Endodermal cell (in vitro differentiated cells): ENCODE measurements around the gene RRP1. TPM values are rescaled to one million over a fixed set of nuclear protein-coding genes. Genes with fewer than 3 reads are reported as not detected.

Experiments
- DNase-seq: peaks from one replicate; pipeline ENCODE4 v3.0.0-alpha.2; 2017
- H3K27ac ChIP-seq: 2 replicates; pipeline ENCODE4 v1.5.1; 2013; ENCODE audit warnings: mild to moderate bottlenecking, low read depth, low read length, moderate library complexity
- H3K27me3 ChIP-seq: 2 replicates; pipeline ENCODE4 v1.6.1; 2013; ENCODE audit warnings: mild to moderate bottlenecking, low read length, moderate library complexity; ENCODE audit not compliant: insufficient read depth, control insufficient read depth, poor library complexity, severe bottlenecking
- H3K36me3 ChIP-seq: 2 replicates; pipeline ENCODE4 v1.7.0; 2013; ENCODE audit warnings: mild to moderate bottlenecking, low read length, moderate library complexity; ENCODE audit not compliant: control insufficient read depth, insufficient read depth
- H3K4me1 ChIP-seq: one replicate; pipeline ENCODE4 v1.7.0; 2013; ENCODE audit warnings: low read length; ENCODE audit not compliant: control insufficient read depth, insufficient read depth
- H3K4me3 ChIP-seq: 2 replicates; pipeline ENCODE4 v1.5.1; 2013; ENCODE audit warnings: mild to moderate bottlenecking, low read length, moderate library complexity
- H3K9ac ChIP-seq: 2 replicates; pipeline ENCODE4 v1.6.1; 2013; ENCODE audit warnings: mild to moderate bottlenecking, low read length, moderate library complexity; ENCODE audit not compliant: poor library complexity, severe bottlenecking; ENCODE audit errors: extremely low read depth
- H3K9me3 ChIP-seq: 2 replicates; pipeline ENCODE4 v1.6.1; 2013; ENCODE audit warnings: mild to moderate bottlenecking, low read length, moderate library complexity; ENCODE audit not compliant: control insufficient read depth
- H3K27ac Mint-ChIP-seq: 2 replicates; pipeline ENCODE4 v1.8.0; 2020; ENCODE audit warnings: mixed read lengths
- H3K27me3 Mint-ChIP-seq: 2 replicates; pipeline ENCODE4 v1.8.0; 2021; ENCODE audit warnings: mild to moderate bottlenecking, mixed read lengths; ENCODE audit not compliant: insufficient read depth
- H3K36me3 Mint-ChIP-seq: 2 replicates; pipeline ENCODE4 v1.8.0; 2020; ENCODE audit warnings: low read depth, mixed read lengths
- H3K4me1 Mint-ChIP-seq: 2 replicates; pipeline ENCODE4 v1.8.0; 2020; ENCODE audit warnings: mixed read lengths
- H3K4me3 Mint-ChIP-seq: 2 replicates; pipeline ENCODE4 v1.8.0; 2020; ENCODE audit warnings: mild to moderate bottlenecking, moderate library complexity, mixed read lengths
- H3K9me3 Mint-ChIP-seq: 2 replicates; pipeline ENCODE4 v1.8.0; 2020; ENCODE audit warnings: mild to moderate bottlenecking, mixed read lengths
- WGBS, 2 experiments: methylation state at CpG; one replicate each; pipeline versions ENCODE4 v1.1.5 to v1.1.7; 2013; ENCODE audit warnings: missing lambda C conversion rate in 2 of 2, mixed read lengths in 1 of 2; ENCODE audit not compliant: insufficient coverage in 1 of 2, insufficient read length in 1 of 2; 5-methylcytosine and 5-hydroxymethylcytosine counted together
- total RNA-seq, 2 donors: library from RNA; stranded (reverse); fragmentation: NEBNext Ultra II Directional in 1 of 2; extraction: Animal tissue kit (Norgen Biotek cat#: 25700) in 1 of 2; gene quantifications; 2 replicates in 1 of 2; 3 replicates in 1 of 2; pipeline ENCODE4 v1.2.1, GENCODE V29; 2021
- TF ChIP-seq, protein P1 (sequence below): fragments of 200-600 bp; sonication (generic); conservative IDR thresholded peaks from 2 replicates; pipeline ENCODE4 v1.5.0; 2021; ENCODE audit warnings: antibody characterized with exemption, mild to moderate bottlenecking

Gene RRP1
- total RNA-seq, 2 donors from 2014 or later = 36.4 to 36.7 TPM

DNA sequence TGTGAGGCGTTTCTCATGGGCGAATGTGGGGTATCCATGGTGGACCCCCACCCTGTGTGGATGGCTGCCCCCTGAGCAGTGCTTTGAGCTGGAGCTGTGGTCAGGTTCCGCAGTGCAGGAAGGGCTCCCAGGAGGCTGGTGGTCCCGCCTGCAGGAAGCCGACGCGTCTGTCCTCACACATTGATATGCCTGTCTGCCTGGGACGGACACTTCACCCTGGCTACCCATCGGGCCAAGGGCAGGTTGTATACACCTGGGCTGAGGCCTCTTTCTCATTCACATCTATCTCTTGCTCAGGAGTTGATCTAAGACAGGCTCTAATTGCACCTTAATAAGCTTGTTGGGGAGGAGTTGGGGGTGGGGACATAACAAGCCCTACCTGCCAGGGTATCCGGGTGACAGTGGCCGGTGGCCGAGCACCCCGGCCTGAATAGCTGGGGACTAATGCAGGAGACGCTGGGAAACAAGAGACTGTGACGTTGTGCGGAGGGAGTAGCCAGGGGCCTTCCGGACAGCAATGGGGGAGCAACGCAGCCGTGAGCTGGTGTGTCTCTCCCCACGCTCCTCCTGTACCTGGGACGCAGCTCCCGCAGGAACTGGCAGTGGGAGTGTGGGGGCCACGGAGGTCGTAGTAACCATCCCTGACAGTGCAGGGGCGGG, 48.8 kb upstream of the RRP1 start:
- peak overlapping the region; percentile 30 for H3K27ac ChIP-seq

DNA sequence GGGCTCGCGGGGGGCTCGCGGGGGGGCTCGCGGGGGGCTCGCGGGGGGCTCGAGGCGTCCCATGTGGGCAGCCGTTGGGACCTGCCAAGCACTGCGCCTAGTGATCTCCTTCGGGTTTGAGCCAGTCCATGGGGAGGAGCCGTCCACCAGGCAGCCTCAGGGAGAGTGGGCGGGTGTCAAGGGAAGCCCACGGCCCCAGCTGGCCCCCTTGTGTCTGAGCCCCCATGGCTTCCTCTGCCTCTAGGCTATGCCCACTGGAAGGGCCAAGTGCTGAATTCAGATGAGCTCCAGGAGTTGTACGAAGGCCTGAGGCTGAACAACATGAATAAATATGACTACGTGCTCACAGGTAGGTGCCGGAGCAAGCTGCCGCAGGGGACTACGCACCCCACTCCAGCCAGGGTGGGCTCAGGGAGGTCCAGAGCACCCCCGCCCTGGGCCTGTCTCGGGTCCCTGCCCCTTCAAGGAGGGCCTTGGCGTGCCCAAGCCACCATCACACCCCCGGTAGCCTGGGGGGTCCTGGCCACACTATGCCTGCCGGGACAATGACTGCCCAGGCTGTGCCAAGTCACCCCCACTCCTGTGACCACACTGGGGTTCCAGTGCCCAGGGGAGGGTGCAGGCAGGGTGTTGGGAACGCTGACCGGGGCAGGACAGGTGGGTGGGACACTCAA, 47.8 kb upstream of the RRP1 start:
- peak; percentile 74 for DNase-seq
- TF ChIP-seq, protein P1, sequence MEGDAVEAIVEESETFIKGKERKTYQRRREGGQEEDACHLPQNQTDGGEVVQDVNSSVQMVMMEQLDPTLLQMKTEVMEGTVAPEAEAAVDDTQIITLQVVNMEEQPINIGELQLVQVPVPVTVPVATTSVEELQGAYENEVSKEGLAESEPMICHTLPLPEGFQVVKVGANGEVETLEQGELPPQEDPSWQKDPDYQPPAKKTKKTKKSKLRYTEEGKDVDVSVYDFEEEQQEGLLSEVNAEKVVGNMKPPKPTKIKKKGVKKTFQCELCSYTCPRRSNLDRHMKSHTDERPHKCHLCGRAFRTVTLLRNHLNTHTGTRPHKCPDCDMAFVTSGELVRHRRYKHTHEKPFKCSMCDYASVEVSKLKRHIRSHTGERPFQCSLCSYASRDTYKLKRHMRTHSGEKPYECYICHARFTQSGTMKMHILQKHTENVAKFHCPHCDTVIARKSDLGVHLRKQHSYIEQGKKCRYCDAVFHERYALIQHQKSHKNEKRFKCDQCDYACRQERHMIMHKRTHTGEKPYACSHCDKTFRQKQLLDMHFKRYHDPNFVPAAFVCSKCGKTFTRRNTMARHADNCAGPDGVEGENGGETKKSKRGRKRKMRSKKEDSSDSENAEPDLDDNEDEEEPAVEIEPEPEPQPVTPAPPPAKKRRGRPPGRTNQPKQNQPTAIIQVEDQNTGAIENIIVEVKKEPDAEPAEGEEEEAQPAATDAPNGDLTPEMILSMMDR = no peak

More for the DNA sequence above, 48.8 kb upstream of the RRP1 start:
- Histone ChIP-seq H3K9me3 (no peaks in the 10 kb centered on the region), H3K4me3 (no peak overlapping the region), H3K36me3 (peaks cover 10% of the 10 kb centered on the region), H3K27me3 (no peaks in the 10 kb centered on the region), H3K9ac (no peak overlapping the region), H3K4me1 (no peaks in the 10 kb centered on the region)
- Mint-ChIP-seq H3K4me1 (peaks cover 5% of the 10 kb centered on the region), H3K36me3 (peaks cover 23% of the 10 kb centered on the region), H3K27ac (peak overlapping the region; percentile 92), H3K9me3 (no peaks in the 10 kb centered on the region), H3K4me3 (peak overlapping the region; percentile 33), H3K27me3 (no peaks in the 10 kb centered on the region)
- peak; percentile 91 for DNase-seq
- TF ChIP-seq, protein P1 = no peak
- WGBS, 2 experiments = 46 to 62% methylated on average over 14 to 22 of the region's 25 CpGs

DNA sequence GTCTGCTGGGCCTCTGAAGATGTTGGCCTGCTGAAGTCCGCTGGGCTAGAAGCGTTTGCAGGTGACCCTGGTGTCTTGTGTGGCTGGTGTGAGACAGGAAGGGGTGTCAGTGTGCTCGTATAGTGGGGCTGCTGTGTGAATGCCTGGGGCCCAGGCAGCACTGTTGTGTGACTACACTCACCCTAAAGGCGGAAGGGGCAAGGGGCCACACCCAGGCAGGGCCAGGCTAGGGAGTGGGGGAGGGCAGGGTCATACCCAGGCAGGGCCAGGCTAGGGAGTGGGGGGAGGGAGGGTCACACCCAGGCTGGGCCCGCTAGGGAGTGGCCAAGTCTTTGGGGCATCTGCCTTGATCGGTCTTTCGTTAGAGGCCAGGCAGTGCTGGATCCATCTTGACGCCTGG, 45.4 kb upstream of the RRP1 start:
- peaks cover 5% of the 10 kb centered on the region for H3K4me1 Mint-ChIP-seq
- H3K27me3 Mint-ChIP-seq = no peaks in the 10 kb centered on the region
- no peak overlapping the region for H3K4me3 Mint-ChIP-seq
- no peak overlapping the region for H3K27ac ChIP-seq
- no peaks in the 10 kb centered on the region for H3K9me3 Mint-ChIP-seq
- H3K9ac ChIP-seq = no peak overlapping the region
- H3K27me3 ChIP-seq = no peaks in the 10 kb centered on the region
- TF ChIP-seq, protein P1 = no peak
- peaks cover 19% of the 10 kb centered on the region for H3K36me3 ChIP-seq
- H3K27ac Mint-ChIP-seq = no peak overlapping the region
- no peak overlapping the region for H3K4me3 ChIP-seq
- no peak for DNase-seq
- no peaks in the 10 kb centered on the region for H3K9me3 ChIP-seq
- peaks cover 28% of the 10 kb centered on the region for H3K36me3 Mint-ChIP-seq
- no peaks in the 10 kb centered on the region for H3K4me1 ChIP-seq
- WGBS, 2 experiments = 92 to 94% methylated on average over 6 to 8 of the region's 8 CpGs

More for the DNA sequence above, 47.8 kb upstream of the RRP1 start:
- Histone ChIP-seq H3K36me3 (peaks cover 19% of the 10 kb centered on the region), H3K27me3 (no peaks in the 10 kb centered on the region), H3K9ac (no peak overlapping the region), H3K4me1 (no peaks in the 10 kb centered on the region), H3K27ac (no peak overlapping the region), H3K4me3 (no peak overlapping the region), H3K9me3 (no peaks in the 10 kb centered on the region)
- Mint-ChIP-seq H3K27ac (no peak overlapping the region), H3K27me3 (no peaks in the 10 kb centered on the region), H3K4me1 (peaks cover 5% of the 10 kb centered on the region), H3K36me3 (peaks cover 25% of the 10 kb centered on the region), H3K9me3 (no peaks in the 10 kb centered on the region), H3K4me3 (no peak overlapping the region)
- WGBS, 2 experiments = 82 to 95% methylated on average over 7 to 25 of the region's 28 CpGs
